Activated CD4-positive, alpha-beta T cell treated with anti-CD3 and anti-CD28 coated beads, Interleukin-2, amount 10 ng/mL, durations not matched to agents 7 days and 5 days (primary cell): ENCODE data around the gene REEP6. TPM values are rescaled to one million over a fixed set of nuclear protein-coding genes. Genes with fewer than 3 reads are reported as not detected.
A peak's percentile ranks its signal among the peaks of the same experiment; 100 is the strongest.
"Not testable (repeated sequence)": the region's sequence is repeated elsewhere in the genome, so short reads cannot be mapped to it uniquely, and the experiment has no call there.

Experiments used
- CTCF ChIA-PET: fragments of 350-600 bp; sonication (Branson Sonifier 250); formaldehyde crosslinking; loops from one replicate; lab custom pipeline; 2021; ENCODE audit warnings: antibody characterized with exemption; lab: Charles Lee
- POLR2A ChIA-PET: fragments of 350-600 bp; sonication (Branson Sonifier 250); formaldehyde crosslinking; loops from one replicate; lab custom pipeline; 2021; ENCODE audit warnings: antibody characterized with exemption; lab: Charles Lee
- DNase-seq: peaks from one replicate; pipeline ENCODE4 v3.0.0-alpha.2; 2020
- H3K27ac Mint-ChIP-seq: one replicate; pipeline ENCODE4 v1.8.0; 2021; ENCODE audit warnings: mild to moderate bottlenecking, moderate library complexity, mixed read lengths
- H3K27me3 Mint-ChIP-seq: one replicate; pipeline ENCODE4 v1.8.0; 2021; ENCODE audit warnings: mixed read lengths
- H3K36me3 Mint-ChIP-seq: one replicate; pipeline ENCODE4 v1.8.0; 2021; ENCODE audit warnings: low read depth, mixed read lengths
- H3K4me1 Mint-ChIP-seq: one replicate; pipeline ENCODE4 v1.8.0; 2021; ENCODE audit warnings: mixed read lengths
- H3K4me3 Mint-ChIP-seq: one replicate; pipeline ENCODE4 v1.8.0; 2021; ENCODE audit warnings: mild to moderate bottlenecking, moderate library complexity, mixed read lengths
- H3K9me3 Mint-ChIP-seq: one replicate; pipeline ENCODE4 v1.8.0; 2021; ENCODE audit warnings: mixed read lengths
- total RNA-seq, 2 experiments: library from RNA; stranded (reverse); gene quantifications; one replicate each; pipeline ENCODE4 v1.2.3, GENCODE V29; 2021

Gene REEP6
- total RNA-seq, 2 experiments from 2014 or later: 1.6 to 1.8 TPM

DNA sequence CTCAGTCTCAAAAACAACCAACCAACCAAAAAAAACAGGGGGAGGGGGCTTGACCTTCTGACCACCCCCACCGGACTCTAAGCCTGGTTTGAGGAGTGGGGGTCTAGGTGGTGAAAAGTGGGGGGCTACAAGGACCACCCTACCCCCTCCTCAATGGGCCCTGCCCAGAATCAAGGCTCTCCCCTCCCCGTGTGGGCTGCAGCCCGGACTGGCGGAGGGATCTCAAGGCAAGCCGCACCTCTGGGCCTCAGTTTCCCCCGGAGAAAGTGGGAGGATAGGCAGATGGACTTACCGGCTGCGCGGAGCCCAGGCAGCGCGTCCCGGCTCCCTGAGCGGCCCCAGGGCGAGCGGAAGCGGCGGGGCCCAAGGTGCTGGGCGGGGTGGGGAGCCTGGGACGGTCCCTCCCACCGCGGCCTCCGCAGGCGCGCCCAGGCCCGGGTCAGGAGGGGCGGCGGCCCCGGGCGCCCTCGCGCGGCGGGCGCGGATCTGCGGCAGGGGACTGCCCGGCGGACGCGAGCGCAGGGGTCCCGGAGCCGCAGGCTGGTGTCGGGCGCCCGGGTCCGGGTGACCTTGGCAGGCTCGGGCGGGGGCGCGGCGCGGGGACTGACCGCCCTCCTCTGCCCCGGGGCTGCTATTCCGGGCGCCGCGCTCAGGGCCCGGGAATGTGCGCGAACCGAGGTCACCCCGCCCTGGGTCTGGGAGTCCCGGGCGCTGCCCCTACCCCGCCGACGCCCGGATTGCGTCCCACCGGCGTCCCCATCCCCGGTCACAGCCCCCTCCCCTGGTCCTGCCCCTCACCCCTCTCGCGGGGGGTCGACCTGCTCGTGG, 21.9 kb downstream of the REEP6 start, which contains the start of gene ADAMTSL5:
Gene ADAMTSL5, minus strand, starts transcription at position 349 of the 828 bp plus-strand sequence. CDS start 2,076 bp downstream, outside the sequence.
- POLR2A ChIA-PET: no interaction called here
- H3K36me3 Mint-ChIP-seq: no peaks in the 10 kb centered on the region
- CTCF ChIA-PET: interaction anchor here (0.6 kb wide), 1 partner anchor 49 kb away, joined by 3 read pairs; no protein-coding TSS in a partner anchor

DNA sequence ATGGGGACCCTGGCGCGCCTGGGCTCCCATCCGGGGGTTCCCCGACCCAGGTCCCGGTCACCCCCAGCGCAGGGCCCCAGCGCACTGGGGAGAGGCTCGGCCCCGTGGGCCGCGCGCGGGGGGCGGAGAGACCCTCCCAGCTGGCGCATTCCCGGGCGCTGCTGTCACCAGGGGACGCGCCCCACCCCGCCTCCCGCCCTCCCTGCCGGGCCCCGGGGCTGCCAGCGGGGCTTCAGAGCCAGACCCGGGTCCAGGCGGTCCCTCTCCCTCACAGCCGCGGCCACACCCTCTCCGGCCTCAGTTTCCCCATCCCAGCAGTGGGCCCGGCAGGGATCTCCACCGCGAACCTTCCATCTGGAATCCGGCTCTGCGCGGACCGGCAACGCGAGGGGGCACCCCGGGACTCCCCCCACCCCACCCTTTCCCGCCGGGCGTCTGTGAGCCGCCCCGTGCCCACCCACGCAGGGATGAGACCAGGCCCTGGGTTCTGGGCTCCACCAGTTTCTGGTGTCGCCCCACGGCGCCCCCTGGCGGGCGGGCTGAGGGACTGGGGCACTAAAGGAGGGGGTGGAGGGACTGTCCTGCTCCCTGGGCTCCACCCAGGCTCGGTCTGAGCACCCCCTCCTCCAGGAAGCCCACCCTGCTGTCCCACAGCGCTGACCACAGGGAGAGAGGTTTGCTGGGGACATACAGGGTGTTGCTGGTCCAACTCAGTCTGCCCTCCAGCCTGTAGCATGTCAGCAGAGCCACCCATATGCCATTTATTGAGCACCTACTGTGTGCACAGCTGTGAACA, 22.7 kb downstream of the REEP6 start:
- POLR2A ChIA-PET: no interaction called here
- CTCF ChIA-PET: no interaction called here
- Mint-ChIP-seq H3K27me3 (peaks cover 21% of the 10 kb centered on the region), H3K4me1 (peaks cover 9% of the 10 kb centered on the region), H3K9me3 (no peaks in the 10 kb centered on the region), H3K36me3 (no peaks in the 10 kb centered on the region), H3K4me3 (no peak overlapping the region), H3K27ac (no peak overlapping the region)
- DNase-seq: peak; percentile 68

More for the DNA sequence above, 21.9 kb downstream of the REEP6 start, which contains the start of gene ADAMTSL5:
- H3K4me3 Mint-ChIP-seq: peak within 1 kb of the TSS; percentile 65
- H3K4me1 Mint-ChIP-seq: peaks cover 12% of the 10 kb centered on the region
- DNase-seq: peak; percentile 63
- no peaks in the 10 kb centered on the region for H3K9me3 Mint-ChIP-seq
- peak within 1 kb of the TSS; percentile 5 for H3K27ac Mint-ChIP-seq
- H3K27me3 Mint-ChIP-seq: peaks cover 23% of the 10 kb centered on the region

DNA sequence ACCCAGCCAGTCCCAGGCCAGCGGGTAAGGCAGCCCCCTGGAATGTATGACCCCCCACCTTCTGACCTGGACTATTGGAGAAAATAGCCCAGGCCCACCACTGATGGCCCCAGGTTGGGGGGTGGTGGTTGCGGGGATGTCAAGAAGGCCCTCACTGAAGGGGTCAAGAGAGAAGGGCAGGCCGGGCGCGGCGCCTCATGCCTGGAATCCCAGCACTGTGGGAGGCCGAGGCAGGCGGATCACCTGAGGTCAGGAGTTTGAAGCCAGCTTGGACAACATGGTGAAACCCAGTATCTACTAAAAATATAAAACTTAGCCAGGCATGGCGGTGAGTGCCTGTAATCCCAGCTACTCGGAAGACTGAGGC, 23.3 kb downstream of the REEP6 start:
- POLR2A ChIA-PET: no interaction called here
- Mint-ChIP-seq H3K9me3 (no peaks in the 10 kb centered on the region), H3K27ac (no peak overlapping the region), H3K4me3 (no peak overlapping the region), H3K4me1 (peaks cover 9% of the 10 kb centered on the region), H3K36me3 (no peaks in the 10 kb centered on the region), H3K27me3 (peaks cover 20% of the 10 kb centered on the region)
- DNase-seq: no peak
- CTCF ChIA-PET: interaction anchor here (0.6 kb wide), 1 partner anchor 49 kb away, joined by 3 read pairs; no protein-coding TSS in a partner anchor

DNA sequence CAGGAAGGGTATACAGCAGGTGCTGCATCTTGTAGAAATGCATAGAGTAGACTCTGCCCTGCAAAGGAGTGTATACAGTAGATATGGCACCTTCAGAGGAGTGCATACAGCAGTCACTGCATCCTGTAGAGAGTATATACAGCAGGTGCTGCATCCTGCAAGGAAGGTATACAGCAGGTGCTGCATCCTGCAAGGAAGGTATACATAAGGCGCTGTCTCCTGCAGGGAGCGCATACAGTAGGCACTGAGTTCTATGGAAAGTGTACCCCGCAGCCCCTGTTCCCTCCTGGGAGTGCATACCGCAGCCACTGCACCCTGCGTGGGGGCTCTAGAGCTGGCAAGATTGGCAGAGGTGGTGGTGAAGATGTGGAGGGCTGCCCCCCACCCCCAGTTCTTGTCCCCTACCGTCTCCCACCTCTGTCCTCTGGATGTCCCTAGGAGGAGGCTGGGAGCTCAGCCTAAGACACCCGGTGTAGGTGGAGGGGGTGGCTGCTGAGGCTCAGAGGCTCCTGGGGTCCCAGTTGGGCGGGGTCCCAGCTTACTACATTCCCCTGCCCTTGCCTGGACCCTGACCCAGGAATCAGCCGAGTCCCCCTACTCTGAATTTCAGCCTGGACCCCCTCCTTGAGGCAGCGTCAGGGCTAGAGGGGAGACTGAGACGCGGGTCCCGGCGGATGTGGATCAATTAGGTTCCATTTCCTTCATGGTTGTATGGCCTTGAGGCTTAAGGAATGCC, 24.2 kb downstream of the REEP6 start:
- Mint-ChIP-seq H3K36me3 (no peaks in the 10 kb centered on the region), H3K4me1 (peaks cover 9% of the 10 kb centered on the region), H3K9me3 (no peaks in the 10 kb centered on the region), H3K4me3 (no peak overlapping the region), H3K27ac (no peak overlapping the region), H3K27me3 (peaks cover 13% of the 10 kb centered on the region)
- DNase-seq: no peak
- POLR2A ChIA-PET: no interaction called here
- CTCF ChIA-PET: no interaction called here

DNA sequence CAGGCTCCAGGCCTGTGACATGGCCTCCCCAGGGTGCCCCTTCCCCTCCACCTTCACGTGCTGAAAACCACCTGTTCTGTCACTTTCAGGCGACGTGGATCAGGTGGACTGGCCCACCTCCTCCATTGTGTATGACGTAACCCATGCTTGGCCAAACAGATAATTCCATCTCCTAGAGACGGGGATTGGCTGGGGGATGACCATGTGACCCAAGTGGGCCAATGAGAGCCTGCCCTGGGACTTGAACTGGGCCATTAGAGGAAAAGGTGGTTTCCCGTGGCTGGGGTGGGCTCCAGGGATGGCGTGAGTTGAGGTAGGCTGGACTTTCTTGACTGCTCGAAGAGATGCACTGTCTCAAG, 25.4 kb downstream of the REEP6 start:
- POLR2A ChIA-PET: no interaction called here
- H3K4me3 Mint-ChIP-seq: no peak overlapping the region

DNA sequence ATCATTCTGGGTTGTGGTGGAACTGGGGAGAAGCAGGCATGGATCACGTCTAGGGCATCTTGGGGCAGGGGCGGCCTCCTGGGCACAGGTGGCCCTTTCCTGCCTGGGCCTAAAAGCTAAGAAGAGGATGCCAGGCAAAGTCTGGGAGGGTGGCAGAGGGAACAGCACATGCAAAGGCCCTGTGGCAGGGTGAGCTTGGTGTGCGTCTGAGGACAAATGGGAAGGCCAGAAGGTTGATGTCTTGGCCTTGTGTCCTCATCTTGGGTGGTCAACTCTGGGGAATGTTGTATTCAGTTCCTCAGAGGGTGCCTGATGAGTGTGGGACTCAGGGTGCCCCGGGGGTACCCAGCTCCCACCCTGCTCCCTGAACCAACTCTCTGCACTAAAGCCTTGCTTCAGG, 27.5 kb downstream of the REEP6 start:
- Mint-ChIP-seq H3K4me3 (no peak overlapping the region), H3K27ac (no peak overlapping the region), H3K4me1 (no peaks in the 10 kb centered on the region), H3K27me3 (peaks cover 9% of the 10 kb centered on the region), H3K9me3 (no peaks in the 10 kb centered on the region), H3K36me3 (no peaks in the 10 kb centered on the region)
- POLR2A ChIA-PET: no interaction called here
- CTCF ChIA-PET: no interaction called here
- DNase-seq: no peak

More for the DNA sequence above, 25.4 kb downstream of the REEP6 start:
- no peak for DNase-seq
- CTCF ChIA-PET: no interaction called here
- Mint-ChIP-seq H3K27me3 (peaks cover 5% of the 10 kb centered on the region), H3K27ac (no peak overlapping the region), H3K36me3 (no peaks in the 10 kb centered on the region), H3K4me1 (peaks cover 7% of the 10 kb centered on the region), H3K9me3 (no peaks in the 10 kb centered on the region)

DNA sequence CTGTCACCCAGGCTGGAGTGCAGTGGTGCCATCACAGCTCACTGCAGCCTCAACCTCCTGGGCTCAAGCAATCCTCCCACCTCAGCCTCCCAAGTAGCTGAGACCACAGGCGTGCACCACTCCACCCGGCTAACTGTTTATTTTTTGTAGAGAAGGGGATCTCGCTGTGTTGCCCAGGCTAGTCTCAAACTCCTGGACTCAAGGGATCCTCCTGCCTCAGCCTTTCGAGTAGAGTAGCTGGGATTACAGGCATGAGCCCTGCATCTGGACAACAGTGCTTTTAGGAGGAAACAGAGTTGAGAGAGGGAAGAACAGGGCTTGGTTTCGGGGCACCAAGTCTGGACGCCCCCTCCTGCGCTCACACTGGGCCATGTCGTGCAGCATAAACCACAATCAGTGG, 28.8 kb downstream of the REEP6 start:
- H3K27me3 Mint-ChIP-seq: peaks cover 16% of the 10 kb centered on the region
- H3K36me3 Mint-ChIP-seq, H3K27ac Mint-ChIP-seq, DNase-seq, H3K4me3 Mint-ChIP-seq, POLR2A ChIA-PET, H3K9me3 Mint-ChIP-seq, H3K4me1 Mint-ChIP-seq: not testable (repeated sequence)
- CTCF ChIA-PET: interaction anchor here (0.7 to 0.8 kb wide), 2 partner anchors 27 to 756 kb away, joined by 3 read pairs; no protein-coding TSS in a partner anchor

DNA sequence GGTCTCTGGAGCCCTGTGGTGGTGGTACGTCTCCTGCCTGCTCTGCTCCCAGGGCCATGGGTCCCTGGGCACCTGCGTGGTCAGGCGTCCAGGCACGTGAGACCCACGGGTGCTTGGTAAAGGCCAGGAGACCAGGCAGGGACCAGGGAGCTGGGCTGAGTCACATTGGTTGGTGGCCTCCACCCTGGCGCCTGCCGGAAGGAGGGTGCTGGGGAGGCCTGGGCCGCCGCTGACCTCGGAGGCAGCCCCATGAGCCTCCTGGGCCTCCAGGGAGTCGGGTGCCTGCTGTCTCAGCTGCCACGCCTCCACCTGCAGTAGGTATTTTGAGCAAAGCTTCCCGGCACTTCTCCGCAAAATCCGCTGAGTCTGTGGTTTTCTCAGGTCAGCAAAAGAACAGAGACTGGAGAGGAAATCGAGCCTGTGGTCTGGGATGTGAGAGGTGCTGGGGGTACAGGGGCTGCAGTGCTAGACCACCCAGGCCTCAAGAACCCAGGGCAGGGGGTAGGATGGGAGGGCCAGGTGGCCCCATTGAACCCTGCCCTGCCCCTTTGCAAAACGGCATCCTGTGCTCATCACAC, 29.3 kb downstream of the REEP6 start:
- DNase-seq: no peak
- ChIA-PET CTCF (interaction anchor here (0.6 to 0.8 kb wide), 2 partner anchors 27 to 164 kb away, joined by 3 to 4 read pairs; no protein-coding TSS in a partner anchor), POLR2A (no interaction called here)
- Mint-ChIP-seq H3K27me3 (peaks cover 19% of the 10 kb centered on the region), H3K9me3 (no peaks in the 10 kb centered on the region), H3K27ac (no peak overlapping the region), H3K4me1 (peaks cover 4% of the 10 kb centered on the region), H3K36me3 (no peaks in the 10 kb centered on the region), H3K4me3 (no peak overlapping the region)

DNA sequence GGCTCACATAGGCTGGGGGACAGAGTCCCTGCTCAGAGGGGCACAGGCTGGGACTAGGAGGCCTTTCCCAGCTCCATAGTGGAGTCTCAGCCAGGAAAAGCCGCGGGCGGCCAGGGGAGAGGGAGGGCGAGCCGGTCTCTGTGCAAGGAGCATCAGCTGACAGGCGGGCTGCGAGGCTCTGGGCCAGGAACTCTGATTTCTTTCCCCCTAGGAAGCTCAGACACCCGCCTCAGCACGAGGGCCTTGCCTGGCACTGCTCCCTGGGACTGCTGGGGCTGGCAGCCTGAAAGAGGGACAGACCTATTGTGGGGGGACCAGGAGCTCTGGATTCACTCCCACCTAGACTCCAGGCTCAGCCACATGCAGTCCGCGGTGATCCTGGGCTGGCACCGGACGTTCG, 30.7 kb downstream of the REEP6 start:
- H3K27ac Mint-ChIP-seq: no peak overlapping the region
- ChIA-PET CTCF (no interaction called here), POLR2A (no interaction called here)
- H3K36me3 Mint-ChIP-seq: no peaks in the 10 kb centered on the region
- no peak for DNase-seq
- no peaks in the 10 kb centered on the region for H3K9me3 Mint-ChIP-seq
- peaks cover 4% of the 10 kb centered on the region for H3K4me1 Mint-ChIP-seq
- H3K4me3 Mint-ChIP-seq: no peak overlapping the region
- peaks cover 26% of the 10 kb centered on the region for H3K27me3 Mint-ChIP-seq

DNA sequence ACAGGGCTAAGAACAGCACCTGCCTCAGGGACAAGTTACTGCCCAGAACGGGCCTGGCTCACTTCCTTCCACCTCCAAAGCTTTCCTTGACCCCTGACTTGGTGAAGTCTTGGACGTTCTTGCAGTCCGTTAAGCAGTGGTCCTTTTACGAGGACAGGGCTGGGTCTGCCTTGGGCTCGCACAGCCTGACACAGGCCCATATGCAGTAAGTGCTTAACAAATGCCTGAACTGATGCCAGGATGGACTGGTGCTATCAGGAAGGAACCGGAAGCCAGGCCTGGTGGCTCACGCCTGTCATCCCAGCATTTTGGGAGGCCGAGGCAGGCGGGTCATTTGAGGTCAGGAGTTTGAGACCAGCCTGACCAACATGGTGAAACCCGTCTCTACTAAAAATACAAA, 31.1 kb downstream of the REEP6 start:
- Mint-ChIP-seq H3K27ac (no peak overlapping the region), H3K9me3 (no peaks in the 10 kb centered on the region), H3K4me3 (no peak overlapping the region), H3K36me3 (no peaks in the 10 kb centered on the region), H3K4me1 (peaks cover 4% of the 10 kb centered on the region), H3K27me3 (peaks cover 26% of the 10 kb centered on the region)
- ChIA-PET CTCF (no interaction called here), POLR2A (no interaction called here)
- DNase-seq: no peak

DNA sequence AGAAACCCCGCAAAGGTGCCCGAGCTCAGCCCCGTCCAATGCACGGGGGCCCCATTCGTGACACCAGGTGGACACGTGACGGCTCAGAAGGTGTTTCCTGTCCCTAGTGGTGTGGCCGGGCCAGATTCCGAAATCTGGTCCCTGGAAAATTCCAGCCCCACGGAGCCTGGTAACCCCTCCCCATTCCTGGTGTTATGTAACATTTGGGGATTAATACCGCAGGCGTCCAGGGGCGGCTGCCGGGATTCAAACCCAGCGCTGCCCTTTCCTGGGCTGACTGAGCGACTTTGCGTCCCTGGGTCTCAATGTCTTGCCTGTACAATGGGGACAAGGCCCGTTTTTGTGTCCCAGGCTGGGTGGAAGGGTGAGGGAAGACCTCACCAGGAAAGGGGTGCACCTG, 31.9 kb downstream of the REEP6 start:
- ChIA-PET POLR2A (no interaction called here), CTCF (no interaction called here)
- H3K27ac Mint-ChIP-seq: no peak overlapping the region
- no peaks in the 10 kb centered on the region for H3K9me3 Mint-ChIP-seq
- no peak for DNase-seq
- no peaks in the 10 kb centered on the region for H3K36me3 Mint-ChIP-seq
- H3K27me3 Mint-ChIP-seq: peaks cover 26% of the 10 kb centered on the region
- no peak overlapping the region for H3K4me3 Mint-ChIP-seq
- peaks cover 4% of the 10 kb centered on the region for H3K4me1 Mint-ChIP-seq
